Stimulated activated CD8-positive, alpha-beta memory T cell treated with anti-CD3 and anti-CD28 coated beads, Interleukin-4, amount 100 ng/mL, for 1 hour (primary cell): Measurements from ENCODE around the gene SLC6A6.

Experiments
- DNase-seq, 2 donors: peaks; one replicate each; pipeline ENCODE4 v3.0.0-alpha.2; 2020; ENCODE audit warnings: low read depth in 2 of 2, low spot score in 1 of 2

SLC6A6 gene

DNA sequence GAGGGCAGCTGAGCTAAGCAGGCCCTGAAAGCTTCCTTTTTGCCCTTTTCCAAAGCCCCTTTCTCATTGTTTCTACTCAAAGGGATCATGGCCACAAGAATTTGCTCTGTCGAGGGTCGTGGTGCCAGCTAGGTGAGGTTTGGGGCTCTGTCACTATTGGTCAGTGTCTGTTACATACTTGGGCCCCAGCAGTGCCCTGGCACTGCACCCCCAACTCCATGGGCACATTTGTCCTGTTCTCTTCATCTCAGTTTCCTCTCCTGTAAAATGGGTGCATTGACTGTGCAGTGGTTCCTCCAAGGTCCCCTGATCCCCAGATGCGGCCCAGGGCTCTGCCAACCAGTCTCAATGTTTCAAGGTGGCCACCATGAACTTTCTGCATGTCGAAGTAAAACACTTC is 62.1 kb downstream of the SLC6A6 start:
- DNase-seq: no peak

DNA sequence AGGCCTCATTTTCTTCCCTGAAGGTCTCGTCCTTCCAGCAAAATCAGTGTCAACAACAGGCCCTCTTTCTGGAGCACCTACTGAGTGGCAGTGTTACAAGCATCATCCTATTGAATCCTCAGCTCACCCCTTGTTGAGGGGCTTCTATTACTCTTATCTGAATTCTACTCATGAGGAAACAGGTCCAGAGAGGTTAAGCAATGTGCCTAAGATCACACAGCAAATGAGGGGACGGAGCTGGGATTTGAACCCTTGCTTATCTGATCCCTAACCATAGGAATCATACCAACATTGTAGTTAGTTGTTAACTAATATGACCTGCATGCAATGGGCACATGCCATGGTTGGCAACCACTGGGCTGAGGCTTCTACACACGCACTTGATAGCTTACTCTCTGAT is 63.0 kb downstream of the SLC6A6 start:
- no peak for DNase-seq

DNA sequence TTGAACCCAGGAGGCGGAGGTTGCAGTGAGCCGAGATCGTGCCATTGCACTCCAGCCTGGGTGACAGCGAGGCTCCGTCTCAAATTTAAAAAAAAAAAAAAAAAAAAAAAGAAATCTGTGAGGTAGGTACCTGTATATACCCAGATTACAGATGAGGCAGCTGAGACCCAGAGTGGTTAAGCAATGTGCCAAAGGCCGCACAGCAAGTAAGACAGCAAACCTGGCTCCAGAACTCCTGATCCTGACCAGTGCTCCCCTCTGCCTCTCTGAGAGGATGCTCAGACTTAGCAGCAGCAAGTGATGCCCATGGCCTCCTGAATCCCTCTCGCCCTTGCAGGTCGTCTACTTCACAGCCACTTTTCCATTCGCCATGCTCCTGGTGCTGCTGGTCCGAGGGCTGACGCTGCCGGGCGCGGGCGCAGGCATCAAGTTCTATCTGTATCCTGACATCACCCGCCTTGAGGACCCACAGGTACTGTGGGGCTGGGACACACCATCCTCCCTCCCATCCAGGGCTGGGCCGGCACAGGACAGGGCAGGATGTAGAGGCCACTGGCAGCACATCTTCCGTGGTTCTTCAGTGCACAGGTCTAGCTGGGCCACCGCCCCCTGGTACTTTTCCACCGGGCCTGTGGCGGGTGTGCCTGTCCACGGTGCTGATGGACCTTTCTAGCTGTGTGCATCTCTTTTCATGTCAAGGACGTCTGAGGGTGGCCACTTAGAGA is 63.9 kb downstream of the SLC6A6 start:
- no peak for DNase-seq

DNA sequence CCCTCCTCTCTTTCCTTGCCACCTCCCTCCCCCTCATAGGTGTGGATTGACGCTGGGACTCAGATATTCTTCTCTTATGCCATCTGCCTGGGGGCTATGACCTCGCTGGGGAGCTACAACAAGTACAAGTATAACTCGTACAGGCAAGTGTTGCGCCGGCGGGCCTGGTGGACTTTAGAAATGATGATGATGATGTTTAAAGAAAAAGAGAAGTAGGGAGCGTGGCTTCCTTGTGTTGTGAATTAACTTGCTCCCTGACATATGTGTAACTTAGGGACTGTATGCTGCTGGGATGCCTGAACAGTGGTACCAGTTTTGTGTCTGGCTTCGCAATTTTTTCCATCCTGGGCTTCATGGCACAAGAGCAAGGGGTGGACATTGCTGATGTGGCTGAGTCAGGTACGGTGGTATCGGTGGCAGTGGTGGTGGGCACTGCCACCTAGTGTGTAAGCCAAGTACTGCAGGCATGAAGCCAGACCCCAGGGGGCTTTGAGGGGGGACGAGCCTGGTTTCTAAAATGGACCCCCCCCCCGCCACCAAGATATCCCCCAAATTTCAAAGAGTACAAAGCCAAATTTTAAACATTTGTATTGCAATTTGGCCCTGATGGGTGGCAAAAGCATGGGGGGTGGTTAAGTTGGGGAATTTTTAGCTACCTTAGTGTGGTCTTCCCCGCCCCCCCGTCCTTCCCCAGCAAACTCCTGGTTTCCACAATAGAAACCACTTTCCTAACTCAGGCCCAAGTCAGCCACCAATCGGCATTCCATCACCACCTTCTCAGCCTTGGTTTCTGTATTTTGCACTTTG is 65.6 kb downstream of the SLC6A6 start:
- DNase-seq: peak in 1 of 2 donors; percentile 10

DNA sequence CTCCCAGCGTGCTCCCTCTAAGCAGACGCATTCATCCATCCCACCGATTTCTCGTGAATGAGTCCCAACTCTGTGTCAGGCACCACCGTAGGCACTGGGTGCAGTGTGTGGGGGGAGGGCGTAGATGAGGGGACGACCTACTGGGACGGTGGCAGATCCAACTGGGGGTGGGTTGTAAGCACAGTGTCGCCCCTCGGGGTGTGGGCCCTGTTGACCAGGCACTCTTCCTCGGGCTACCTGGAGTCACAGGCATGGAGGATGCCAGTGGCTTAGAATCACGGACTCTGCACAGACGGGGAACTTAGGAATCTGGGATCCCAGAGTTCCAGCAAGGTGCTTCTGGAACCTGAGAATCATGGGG is 66.2 kb downstream of the SLC6A6 start:
- DNase-seq: no peak

DNA sequence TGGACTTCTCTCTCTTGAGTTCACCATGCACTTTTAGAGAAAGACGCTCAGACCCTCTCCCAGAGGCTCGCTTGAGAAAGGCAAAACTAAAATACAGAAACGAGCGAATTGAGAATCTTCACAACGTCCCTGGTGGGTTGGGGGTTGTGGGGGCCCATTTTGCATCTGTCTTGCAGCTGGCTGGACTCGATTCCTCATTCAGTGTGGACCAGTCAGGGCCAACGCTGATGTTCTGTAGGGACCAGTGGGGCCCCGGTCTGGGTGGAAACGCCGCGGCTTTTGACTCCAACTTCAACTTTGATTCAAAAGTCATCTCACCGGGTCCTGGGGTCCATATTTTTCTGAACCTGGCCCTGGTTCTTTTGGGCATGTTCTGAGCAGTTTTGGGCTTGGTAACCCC is 68.1 kb downstream of the SLC6A6 start:
- no peak for DNase-seq

DNA sequence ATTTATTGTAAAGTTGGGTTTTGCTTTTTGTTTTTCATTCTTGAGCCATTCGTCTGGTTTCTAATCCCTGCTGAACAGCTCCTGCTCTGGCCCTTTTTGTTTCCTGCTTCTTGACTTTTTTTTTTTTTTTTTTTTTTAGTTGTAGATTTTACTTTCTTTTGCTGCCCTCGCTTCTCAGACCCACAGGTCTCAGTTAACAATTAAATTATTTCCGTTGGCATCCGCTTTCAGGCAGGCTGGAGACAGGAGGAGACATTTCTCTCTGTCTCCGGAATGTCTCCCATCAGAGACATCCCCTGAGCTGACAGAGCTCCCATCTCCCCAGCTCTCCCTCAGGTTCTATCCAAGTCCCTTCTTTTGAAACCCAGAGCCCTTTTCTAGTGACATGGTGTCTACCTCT is 68.6 kb downstream of the SLC6A6 start:
- DNase-seq: no peak

DNA sequence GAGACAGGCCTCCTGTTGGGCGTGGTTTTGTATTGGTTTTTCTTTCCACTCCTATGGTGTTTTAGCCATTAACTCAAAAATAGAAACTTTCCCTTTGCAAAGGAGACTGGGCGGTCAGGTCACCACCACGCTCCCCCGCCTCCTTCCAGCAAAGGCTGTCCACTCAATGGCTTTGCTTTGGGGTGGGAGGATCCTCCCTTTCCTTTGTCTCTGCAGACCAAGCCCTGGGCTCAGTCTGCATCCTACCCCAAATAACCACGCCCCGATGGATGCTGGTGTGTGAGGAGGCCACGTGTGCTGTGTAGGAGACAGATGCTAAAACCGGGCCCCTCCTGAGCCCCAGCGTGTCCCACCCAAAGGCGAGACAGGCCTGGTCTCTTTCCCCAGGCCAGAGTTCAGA is 69.3 kb downstream of the SLC6A6 start:
- DNase-seq: no peak

DNA sequence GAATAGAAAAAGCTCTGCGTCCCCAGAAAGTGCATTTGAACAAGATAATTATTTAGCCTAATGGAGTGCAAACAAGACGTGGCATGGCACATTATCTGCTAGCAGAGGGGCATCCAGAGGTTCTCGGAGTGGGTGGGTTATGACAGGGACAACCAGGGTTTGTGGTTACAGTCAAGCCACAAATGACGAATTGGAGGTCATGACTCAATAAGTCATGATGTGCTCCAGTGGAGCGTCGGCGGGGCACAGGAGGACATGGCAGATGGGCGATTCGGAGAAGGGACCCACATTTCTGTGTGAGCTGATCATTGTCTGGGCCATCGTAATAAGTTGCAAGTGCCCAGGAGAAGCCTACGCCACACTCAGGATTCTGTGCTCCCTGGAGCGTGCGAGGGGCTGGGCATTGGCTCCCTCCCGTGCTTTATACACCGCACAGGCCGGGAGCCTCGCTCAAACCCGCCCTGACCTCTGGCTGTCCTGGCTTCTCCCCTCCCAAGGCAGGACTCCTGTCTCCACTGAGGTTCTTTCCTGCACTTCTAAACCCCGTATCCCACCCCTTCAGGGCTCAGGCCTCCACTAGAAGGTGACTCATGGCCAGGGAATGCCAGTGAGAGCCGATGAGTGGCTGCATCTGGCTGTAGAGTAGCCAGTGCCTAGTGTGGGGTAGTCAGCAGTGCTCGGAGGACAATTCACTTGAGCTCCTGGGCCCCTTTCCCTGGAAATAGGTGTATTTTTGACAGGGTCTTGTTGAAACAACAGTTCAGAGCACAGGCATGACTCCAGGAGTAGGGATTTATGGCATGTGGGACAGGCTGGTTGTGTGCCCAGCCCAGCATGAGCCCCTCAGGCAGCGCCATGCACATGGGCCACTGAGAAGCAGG is 70.3 kb downstream of the SLC6A6 start:
- no peak for DNase-seq

DNA sequence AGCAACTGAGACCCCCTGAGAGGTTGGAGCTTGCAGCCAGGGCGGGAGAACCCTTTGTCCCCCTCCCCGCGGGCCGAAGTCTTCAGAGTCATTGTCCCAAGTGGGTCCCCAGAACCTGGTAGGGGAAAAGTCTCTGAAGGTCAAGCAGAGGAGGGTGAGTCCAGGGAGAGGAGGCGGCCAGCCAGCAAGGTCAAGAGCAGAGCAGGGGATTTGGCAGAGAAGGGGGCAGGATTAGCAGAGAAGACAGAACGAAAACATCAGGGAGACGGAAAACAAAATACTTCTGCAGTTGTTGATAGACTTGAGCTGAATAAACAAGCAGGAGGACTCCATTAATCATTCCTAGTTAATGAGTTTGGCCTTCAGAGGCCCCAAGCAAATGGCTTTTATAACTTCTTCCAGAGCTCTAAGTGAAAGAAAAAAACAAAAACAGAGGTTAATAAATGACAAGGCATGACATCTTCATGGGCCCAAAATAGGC is 71.0 kb downstream of the SLC6A6 start:
- DNase-seq: no peak

DNA sequence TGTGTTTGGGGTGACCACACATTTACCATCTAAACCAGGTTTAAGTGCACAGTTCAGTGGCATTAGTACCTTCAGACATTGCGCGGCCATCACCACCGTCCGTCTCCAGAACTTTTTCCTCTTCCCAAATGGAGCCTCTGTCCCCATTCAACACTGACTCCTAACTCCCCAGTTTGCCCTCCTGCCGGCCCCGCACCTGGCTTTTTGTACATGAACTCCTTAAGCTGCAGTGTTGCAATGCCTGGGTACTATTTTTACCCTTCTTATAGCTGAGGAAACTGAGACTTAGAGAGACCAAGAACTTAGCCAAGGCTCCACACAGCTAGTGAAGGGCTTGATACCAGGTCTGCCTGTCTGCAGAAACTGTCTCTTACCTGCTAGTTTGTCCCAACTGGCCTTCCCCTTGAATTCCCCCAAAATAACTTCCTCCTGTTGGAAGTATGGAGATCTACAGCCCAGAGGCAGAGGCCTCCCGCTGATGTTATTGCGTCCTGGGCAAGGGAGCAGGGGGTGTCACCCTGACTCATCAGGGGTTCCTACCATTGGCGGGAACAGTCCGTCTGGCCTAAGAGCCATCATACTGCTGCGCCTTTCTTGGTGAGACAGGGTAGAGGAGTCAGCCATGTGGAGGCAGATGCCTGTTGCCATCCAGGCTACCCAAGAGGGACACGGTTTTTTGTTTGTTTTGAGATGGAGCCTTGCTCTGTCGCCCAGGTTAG is 72.1 kb downstream of the SLC6A6 start:
- DNase-seq: no peak

DNA sequence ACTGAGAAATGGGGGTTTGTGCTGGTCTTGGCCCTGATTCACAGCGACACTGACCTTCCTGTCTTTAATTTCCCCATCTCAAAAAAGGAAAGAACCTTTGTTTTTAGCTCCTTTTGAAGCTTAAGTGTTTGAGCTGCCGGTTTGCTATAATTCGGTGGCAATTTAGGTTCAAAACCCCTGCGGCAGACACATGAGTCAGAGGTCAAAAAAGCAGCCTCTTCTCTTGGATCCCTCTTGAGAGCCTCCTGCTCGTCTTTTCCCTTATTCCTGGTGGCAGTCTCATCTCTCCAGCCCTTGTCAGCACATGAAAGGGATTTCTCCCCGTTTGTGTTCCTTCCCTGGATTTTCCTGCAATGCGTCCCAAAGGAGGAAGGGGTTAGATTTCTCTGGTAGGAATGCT is 73.2 kb downstream of the SLC6A6 start:
- DNase-seq: no peak

DNA sequence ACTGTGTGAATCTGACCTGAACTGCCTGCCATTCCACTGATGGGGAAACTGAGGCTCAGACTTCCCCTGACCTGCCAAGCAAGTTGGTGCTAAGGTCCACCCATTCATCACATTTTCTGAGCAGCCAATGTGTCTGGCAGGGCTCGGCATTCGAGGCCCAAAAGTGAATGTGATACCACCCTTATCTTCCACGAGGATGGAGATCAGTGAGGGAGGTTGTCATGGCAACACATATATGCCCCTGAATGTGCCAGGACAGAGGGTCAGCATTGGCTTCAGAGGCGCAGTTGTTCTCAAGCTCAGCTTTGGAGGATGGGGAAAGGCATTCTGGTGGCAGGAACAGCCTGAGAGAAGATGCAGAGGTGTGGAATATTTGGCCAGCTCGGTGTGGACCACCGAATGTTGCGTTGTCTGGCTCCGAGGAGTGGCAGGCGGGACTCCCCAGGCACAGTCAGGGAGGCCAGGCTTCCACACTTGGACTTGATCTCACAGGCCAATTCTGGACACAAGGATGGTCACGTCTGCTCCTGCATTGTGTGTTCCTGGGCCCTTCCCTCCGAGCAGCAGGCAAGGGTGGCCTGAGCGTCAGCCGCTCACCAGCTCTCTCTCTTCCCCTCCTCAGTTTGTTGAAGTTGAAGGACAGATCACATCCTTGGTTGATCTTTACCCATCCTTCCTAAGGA is 74.3 kb downstream of the SLC6A6 start:
- DNase-seq: no peak

DNA sequence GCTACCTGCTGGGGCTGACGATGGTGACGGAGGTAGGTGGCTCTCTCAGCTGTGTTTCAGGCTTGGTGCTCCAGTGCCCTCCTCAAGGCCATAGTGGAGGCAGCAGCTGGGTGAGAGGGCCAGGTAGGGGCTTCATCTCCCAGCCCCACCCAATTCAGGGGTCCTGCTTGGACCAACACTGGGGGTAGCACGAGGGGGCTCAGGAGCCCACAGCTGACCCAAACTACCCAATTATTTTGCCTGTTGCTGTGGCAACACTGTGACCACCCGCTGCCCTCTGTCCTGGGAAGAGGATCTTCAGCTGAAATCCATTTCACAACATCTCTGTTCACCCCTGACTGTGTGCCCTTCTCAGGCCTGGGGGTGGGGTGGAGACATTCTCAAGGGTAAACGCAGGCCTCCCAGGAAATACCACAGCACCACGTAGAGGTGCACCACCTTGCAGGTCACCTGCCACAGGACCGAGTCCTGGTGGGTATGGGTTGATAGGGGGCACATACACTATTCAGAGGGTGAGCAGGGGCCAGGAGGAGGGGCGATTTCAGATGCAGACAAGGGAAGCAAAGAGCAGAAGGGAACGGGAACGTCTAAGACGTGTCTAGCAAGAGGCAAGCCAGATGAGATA is 75.0 kb downstream of the SLC6A6 start:
- no peak for DNase-seq

DNA sequence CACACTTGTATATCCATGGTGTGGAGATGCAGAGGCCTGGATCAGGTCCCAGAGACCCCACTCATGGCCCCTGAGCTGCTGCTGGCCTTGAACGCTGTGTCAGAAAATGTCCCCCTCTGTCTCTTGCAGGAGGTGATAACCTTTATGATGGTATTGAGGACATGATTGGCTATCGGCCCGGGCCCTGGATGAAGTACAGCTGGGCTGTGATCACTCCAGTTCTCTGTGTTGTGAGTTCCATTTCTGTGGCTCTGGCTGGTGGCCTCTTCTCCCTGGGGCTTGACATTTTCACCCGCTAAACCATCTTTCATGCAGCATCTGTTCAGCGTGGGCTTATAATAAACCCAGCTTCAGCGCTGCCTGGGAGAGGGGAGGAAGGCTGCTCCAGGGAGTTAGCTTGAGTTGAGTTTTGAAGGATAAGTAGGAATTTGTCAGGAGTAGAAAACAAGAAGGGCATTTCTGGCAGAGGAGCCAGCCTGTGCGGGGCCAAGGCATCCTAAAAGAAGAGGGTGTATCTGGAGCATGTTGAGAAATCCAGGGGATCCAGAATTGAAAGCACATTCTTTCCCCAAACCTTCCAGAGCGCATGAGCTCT is 76.6 kb downstream of the SLC6A6 start:
- DNase-seq: no peak

DNA sequence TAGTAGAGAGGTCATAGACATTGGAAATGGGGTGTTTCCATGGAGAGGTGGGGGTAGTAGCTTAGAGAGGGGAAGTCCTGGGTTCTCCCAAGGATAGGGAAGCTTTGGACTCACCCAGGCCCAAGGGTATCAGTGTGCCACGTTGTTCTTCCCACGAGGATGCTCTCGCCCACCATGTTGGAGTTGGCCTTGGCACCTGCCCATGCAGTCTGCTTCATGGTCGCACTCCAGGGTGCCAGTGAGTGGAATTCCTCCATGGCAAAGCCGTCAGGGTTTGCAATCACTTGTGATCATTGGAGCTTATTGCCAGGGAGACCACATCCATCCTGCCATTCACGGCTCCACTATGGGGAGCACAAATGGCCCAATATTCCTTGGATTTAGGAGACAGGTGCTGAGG is 77.2 kb downstream of the SLC6A6 start:
- DNase-seq: no peak

DNA sequence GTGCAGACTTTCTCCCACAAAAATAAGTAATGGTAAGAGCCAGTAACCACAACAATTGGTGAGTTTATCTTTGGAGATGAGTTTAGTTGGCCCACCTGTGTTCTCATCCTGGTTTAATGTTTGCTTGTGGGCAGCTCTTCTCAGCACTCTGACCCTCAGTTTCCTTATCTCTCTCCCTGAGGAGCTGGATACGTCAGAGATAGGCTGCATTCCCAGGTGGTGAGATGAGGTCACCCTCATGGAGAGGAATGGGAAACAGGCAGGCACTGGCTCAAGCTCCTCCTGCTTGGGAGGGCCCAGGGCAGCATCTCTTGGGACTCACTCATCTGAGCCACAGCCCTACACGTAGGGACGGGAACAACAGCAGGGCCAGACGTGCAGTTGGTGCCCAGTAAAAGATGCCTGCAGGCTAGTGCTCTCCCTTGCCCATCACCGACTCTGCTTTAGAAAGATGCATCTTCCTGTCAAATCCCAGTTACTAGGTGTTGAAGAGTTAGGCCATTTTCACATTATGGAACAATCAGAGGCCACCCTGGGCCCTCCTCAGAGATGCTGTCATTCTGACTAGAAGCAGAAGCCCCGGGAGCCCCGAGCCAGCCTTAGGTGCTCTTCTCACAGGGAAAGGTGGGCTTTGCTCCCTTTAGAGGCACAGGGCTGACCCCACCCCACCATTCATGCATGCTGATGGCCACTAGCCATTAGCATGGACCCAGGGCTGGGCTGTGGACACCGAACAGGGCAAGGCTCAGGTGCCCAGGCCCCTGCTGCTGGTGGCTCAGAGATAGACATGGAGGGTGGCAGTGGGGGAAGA is 78.0 kb downstream of the SLC6A6 start:
- DNase-seq: no peak

DNA sequence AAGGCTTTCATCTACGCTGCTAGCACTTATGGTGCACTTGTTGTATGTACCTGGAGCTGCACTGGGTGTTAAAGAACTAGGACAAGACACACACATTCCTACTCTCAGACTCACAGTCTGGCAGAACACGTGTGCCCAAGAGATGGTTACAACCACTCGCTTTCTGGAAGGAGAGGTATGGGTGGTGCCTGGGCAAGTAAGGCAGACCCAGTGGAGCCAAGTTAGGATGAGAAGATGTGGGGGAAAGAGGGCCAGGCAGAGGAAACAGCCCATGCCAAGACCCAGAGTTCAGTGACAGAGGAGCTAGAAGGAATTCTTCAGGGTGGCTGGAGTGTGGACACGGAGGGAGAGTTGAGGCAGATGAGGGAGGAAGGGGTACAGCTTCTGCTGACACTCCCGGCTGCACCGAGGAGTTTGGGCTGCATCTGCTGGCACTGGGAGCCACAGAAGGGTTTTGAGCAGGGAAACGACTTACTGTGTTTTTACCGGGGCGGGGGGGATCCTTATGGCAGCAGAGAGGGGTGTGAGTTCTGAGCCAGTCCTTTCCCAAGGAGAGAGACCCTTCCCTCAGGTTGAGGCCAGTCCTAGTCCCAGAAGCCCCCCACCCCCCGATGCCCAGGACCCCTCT is 78.7 kb downstream of the SLC6A6 start:
- no peak for DNase-seq
